Glutamatergic neuron (in vitro differentiated cells): ENCODE results near the gene TMEM132E. TPM values are rescaled to one million over a fixed set of nuclear protein-coding genes. Genes with fewer than 3 reads are reported as not detected.

Experiments
- DNase-seq: peaks from one replicate; pipeline ENCODE4 v3.0.0; 2022
- H3K27ac Mint-ChIP-seq: one replicate; pipeline ENCODE4 v1.8.0; 2020; ENCODE audit warnings: mild to moderate bottlenecking, mixed read lengths, inconsistent platforms; ENCODE audit not compliant: unreplicated experiment
- H3K27me3 Mint-ChIP-seq: one replicate; pipeline ENCODE4 v1.8.0; 2020; ENCODE audit warnings: mild to moderate bottlenecking, moderate library complexity, mixed read lengths, inconsistent platforms; ENCODE audit not compliant: unreplicated experiment
- H3K36me3 Mint-ChIP-seq: one replicate; pipeline ENCODE4 v1.8.0; 2020; ENCODE audit warnings: mild to moderate bottlenecking, mixed read lengths, inconsistent platforms; ENCODE audit not compliant: unreplicated experiment
- H3K4me1 Mint-ChIP-seq: one replicate; pipeline ENCODE4 v1.8.0; 2020; ENCODE audit warnings: mild to moderate bottlenecking, low read depth, mixed read lengths, inconsistent platforms; ENCODE audit not compliant: unreplicated experiment
- H3K4me3 Mint-ChIP-seq: one replicate; pipeline ENCODE4 v1.8.0; 2020; ENCODE audit warnings: mild to moderate bottlenecking, mixed read lengths, inconsistent platforms; ENCODE audit not compliant: unreplicated experiment
- H3K9me3 Mint-ChIP-seq: one replicate; pipeline ENCODE4 v1.8.0; 2020; ENCODE audit warnings: mild to moderate bottlenecking, moderate library complexity, mixed read lengths, inconsistent platforms; ENCODE audit not compliant: unreplicated experiment
- total RNA-seq: library from RNA; stranded (reverse); fragmentation: NEBNext Ultra II Directional; extraction: Animal tissue kit (Norgen Biotek cat#: 25700); gene quantifications from one replicate; pipeline ENCODE4 v1.2.1, GENCODE V29; 2021; ENCODE audit not compliant: unreplicated experiment
- TF ChIP-seq, protein P1 (sequence below): fragments of 200-600 bp; sonication (generic); IDR thresholded peaks from one replicate; pipeline ENCODE4 v1.5.0; 2021; ENCODE audit not compliant: partially characterized antibody, unreplicated experiment

The TMEM132E gene
- total RNA-seq, 1 donor from 2014 or later = 93.6 TPM

DNA sequence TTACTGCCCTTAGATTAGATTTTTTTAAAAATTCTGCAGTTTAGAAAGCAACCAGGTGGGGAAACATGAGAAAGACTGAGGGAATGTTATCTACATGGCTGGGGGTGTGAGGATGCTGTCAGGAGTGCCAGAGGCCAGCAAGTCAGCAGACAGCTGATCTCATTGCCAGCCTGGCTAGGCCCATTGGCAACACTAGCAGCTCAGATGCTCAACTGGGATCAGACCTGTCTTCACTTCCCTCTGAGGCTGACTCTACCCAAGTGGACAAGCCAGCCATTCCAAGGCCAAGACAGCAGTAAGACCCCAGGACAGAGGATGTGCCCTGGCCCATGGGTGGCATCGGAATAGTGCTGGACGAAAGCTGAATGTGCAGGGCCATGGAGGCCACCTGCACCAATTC, 96.2 kb downstream of the TMEM132E start:
- TF ChIP-seq, protein P1, sequence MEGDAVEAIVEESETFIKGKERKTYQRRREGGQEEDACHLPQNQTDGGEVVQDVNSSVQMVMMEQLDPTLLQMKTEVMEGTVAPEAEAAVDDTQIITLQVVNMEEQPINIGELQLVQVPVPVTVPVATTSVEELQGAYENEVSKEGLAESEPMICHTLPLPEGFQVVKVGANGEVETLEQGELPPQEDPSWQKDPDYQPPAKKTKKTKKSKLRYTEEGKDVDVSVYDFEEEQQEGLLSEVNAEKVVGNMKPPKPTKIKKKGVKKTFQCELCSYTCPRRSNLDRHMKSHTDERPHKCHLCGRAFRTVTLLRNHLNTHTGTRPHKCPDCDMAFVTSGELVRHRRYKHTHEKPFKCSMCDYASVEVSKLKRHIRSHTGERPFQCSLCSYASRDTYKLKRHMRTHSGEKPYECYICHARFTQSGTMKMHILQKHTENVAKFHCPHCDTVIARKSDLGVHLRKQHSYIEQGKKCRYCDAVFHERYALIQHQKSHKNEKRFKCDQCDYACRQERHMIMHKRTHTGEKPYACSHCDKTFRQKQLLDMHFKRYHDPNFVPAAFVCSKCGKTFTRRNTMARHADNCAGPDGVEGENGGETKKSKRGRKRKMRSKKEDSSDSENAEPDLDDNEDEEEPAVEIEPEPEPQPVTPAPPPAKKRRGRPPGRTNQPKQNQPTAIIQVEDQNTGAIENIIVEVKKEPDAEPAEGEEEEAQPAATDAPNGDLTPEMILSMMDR = no peak
- peaks cover 7% of the 10 kb centered on the region for H3K36me3 Mint-ChIP-seq
- peaks cover 9% of the 10 kb centered on the region for H3K9me3 Mint-ChIP-seq
- DNase-seq = no peak
- peak overlapping the region; percentile 48 for H3K27ac Mint-ChIP-seq
- no peak overlapping the region for H3K4me3 Mint-ChIP-seq
- H3K27me3 Mint-ChIP-seq = no peaks in the 10 kb centered on the region
- no peaks in the 10 kb centered on the region for H3K4me1 Mint-ChIP-seq

DNA sequence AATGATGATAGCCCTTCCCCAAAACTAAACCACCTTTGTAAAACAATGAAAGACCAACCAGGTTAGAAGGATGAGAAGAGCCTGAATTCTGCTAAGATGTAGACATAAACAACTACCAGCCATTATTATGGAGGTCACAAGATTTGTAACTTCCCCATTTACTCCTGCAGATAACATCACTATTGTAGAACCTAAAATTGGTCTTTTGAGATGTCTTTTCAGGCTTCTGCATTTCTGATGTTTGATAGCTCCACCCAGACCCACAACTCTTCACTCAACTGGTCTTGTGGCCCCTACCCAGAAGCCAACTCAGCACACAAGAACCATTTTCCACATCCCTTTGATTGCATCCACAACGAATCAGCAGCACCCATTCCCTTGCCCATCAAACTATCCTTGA, 100.8 kb downstream of the TMEM132E start:
- Mint-ChIP-seq H3K9me3 (peaks cover 4% of the 10 kb centered on the region), H3K27me3 (peaks cover 2% of the 10 kb centered on the region), H3K27ac (no peak overlapping the region), H3K36me3 (no peaks in the 10 kb centered on the region), H3K4me3 (no peak overlapping the region), H3K4me1 (no peaks in the 10 kb centered on the region)
- DNase-seq = no peak
- TF ChIP-seq, protein P1 = no peak

DNA sequence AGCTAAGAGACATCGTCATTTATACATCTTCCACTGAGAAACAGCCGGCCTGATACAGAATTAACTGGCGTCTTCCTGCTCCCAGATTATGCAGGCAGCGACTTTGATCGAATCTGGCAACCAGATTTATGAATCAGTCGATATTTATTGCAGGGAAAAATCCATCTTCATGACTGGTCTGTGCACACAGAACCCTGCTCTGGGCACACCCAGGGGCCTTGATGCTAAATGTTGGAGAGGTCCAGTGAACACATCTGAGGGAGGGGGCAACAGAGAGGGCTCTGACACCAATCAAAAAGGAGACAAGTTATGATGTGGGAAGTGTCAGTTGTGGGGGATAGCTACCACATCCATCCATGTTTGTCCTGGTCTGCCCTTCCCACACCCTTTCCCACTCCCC, 102.9 kb downstream of the TMEM132E start:
- no peak overlapping the region for H3K27ac Mint-ChIP-seq
- H3K4me1 Mint-ChIP-seq = no peaks in the 10 kb centered on the region
- peaks cover 2% of the 10 kb centered on the region for H3K27me3 Mint-ChIP-seq
- H3K36me3 Mint-ChIP-seq = no peaks in the 10 kb centered on the region
- H3K4me3 Mint-ChIP-seq = no peak overlapping the region
- peaks cover 4% of the 10 kb centered on the region for H3K9me3 Mint-ChIP-seq
- TF ChIP-seq, protein P1 = no peak
- no peak for DNase-seq

DNA sequence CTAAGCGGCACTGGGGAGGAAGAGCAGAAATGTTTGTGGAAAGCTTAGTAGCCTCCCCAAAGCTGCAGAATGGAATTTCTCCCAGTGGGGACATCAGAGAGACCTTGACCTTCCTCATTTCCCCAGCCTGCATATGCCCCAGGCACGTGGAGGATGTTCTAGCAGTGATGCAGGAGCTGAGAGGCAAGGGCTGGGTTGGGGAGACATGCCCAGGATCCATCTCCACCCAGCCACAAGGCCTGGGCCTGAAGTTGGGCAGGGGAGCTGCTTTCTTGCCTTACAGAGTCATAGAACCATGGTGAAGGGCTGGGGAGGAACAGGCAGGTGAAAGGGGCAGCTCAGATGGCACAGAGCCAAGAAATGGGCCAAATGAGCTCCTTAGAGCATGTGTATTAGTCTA, 104.0 kb downstream of the TMEM132E start:
- TF ChIP-seq, protein P1 = no peak
- Mint-ChIP-seq H3K4me1 (no peaks in the 10 kb centered on the region), H3K27ac (no peak overlapping the region), H3K4me3 (no peak overlapping the region), H3K9me3 (peaks cover 4% of the 10 kb centered on the region), H3K27me3 (peaks cover 2% of the 10 kb centered on the region), H3K36me3 (peaks cover 5% of the 10 kb centered on the region)
- DNase-seq = no peak

Other genes starting within 250 kb of the TMEM132E start
- not detected for gene CCL13, start 223.1 kb upstream of the TMEM132E start, total RNA-seq
- gene CCL1, start 216.3 kb upstream of the TMEM132E start, total RNA-seq = not detected